Lower leg skin (tissue), 4 donors: ENCODE measurements around the gene CDCA4. TPM values are rescaled to one million over a fixed set of nuclear protein-coding genes. Genes with fewer than 3 reads are reported as not detected.

Experiments
- DNase-seq, 2 donors: peaks; one replicate each; pipeline ENCODE4 v3.0.0-alpha.2; 2019; ENCODE audit warnings: low spot score in 2 of 2
- H3K4me3 ChIP-seq: fragments of 200-600 bp; sonication (generic); 2 replicates; pipeline ENCODE4 v1.5.1; 2017; ENCODE audit warnings: mild to moderate bottlenecking, low read depth; ENCODE audit not compliant: poor library complexity, severe bottlenecking
- CTCF ChIP-seq, 3 donors: fragments of 450-650 bp; IDR thresholded peaks; one replicate each; pipeline ENCODE4 v1.5.1; 2016; ENCODE audit warnings: antibody characterized with exemption in 3 of 3, mild to moderate bottlenecking in 3 of 3, moderate library complexity in 2 of 3
- POLR2A ChIP-seq, 2 donors: fragments of 450-650 bp; IDR thresholded peaks; one replicate each; pipeline ENCODE4 v1.6.1; 2016 to 2017; ENCODE audit warnings: antibody characterized with exemption in 2 of 2, mild to moderate bottlenecking in 1 of 2, moderate library complexity in 1 of 2
- WGBS, 2 donors: methylation state at CpG; one replicate each; pipeline ENCODE4 v1.1.5; 2018; 5-methylcytosine and 5-hydroxymethylcytosine counted together
- intact Hi-C: fragments of 100-400 bp; cut with DNase I; formaldehyde crosslinking; loops from one replicate; pipeline ENCODE4 v1.15.0; 2023; ENCODE audit warnings: low total_unique reads
- total RNA-seq, 4 donors: library from RNA; depleted of rRNA; stranded (reverse); fragments of >200 nt; gene quantifications; one replicate each; pipeline ENCODE4 v1.1.0, GENCODE V29; 2016

The CDCA4 gene
- total RNA-seq, 4 donors from 2014 or later = 39.3 to 45.7 (median 41.5) TPM

- TF ChIP-seq CTCF (IDR thresholded peaks at IDR 0.05) = no peak
- no peak for TF ChIP-seq POLR2A (IDR thresholded peaks at IDR 0.05)
- intact Hi-C loops = no loop called here
- no peak overlapping the region for H3K4me3 ChIP-seq
- 82 to 83% methylated on average over 11 to 19 of the region's 20 CpGs for WGBS, 2 donors
- DNase-seq = no peak
These were observed 15.5 kb downstream of the CDCA4 start for GRCh38 chr14:105005329-105005928.

GRCh38 chr14:104999361-104999760, 21.5 kb downstream of the CDCA4 start:
- intact Hi-C loops = no loop called here
- WGBS, 2 donors = 90 to 100% methylated on average over 3 of the region's 3 CpGs
- no peak for DNase-seq
- H3K4me3 ChIP-seq = no peak overlapping the region
- TF ChIP-seq POLR2A (IDR thresholded peaks at IDR 0.05) = no peak
- no peak for TF ChIP-seq CTCF (IDR thresholded peaks at IDR 0.05)

- TF ChIP-seq CTCF (IDR thresholded peaks at IDR 0.05) (no peak), POLR2A (IDR thresholded peaks at IDR 0.05) (no peak)
- intact Hi-C loops = no loop called here
- DNase-seq = no peak
- 89 to 95% methylated on average over 5 of the region's 5 CpGs for WGBS, 2 donors
- no peak overlapping the region for H3K4me3 ChIP-seq
These were observed 22.1 kb downstream of the CDCA4 start for GRCh38 chr14:104998801-104999200.

- intact Hi-C loops = no loop called here
- no peak overlapping the region for H3K4me3 ChIP-seq
- 97% methylated on average over 13 of the region's 13 CpGs for WGBS, 2 donors
- no peak for DNase-seq
- TF ChIP-seq POLR2A (IDR thresholded peaks at IDR 0.05) (no peak), CTCF (IDR thresholded peaks at IDR 0.05) (no peak)
These were observed 24.4 kb downstream of the CDCA4 start for GRCh38 chr14:104996483-104996882.

- WGBS, 2 donors = 89 to 92% methylated on average over 4 to 5 of the region's 5 CpGs
- intact Hi-C loops = no loop called here
These were observed 24.9 kb downstream of the CDCA4 start for GRCh38 chr14:104996032-104996431.

More at GRCh38 chr14:104996032-104996431, 24.9 kb downstream of the CDCA4 start:
- no peak for DNase-seq
- no peak overlapping the region for H3K4me3 ChIP-seq
- TF ChIP-seq POLR2A (IDR thresholded peaks at IDR 0.05) = no peak
- TF ChIP-seq CTCF (IDR thresholded peaks at IDR 0.05) = no peak
